NCI-H526 treated with DMSO at 0.1 percent for 48 hours (cell line): ENCODE measurements around the gene TMSB15B.
"Not testable (repeated sequence)": the region's sequence is repeated elsewhere in the genome, so short reads cannot be mapped to it uniquely, and the experiment has no call there.

ENCODE experiments used
- DNase-seq: peaks from one replicate; lab custom pipeline; 2025; lab: John Stamatoyannopoulos, UW

The TMSB15B gene

GRCh38 chrX:103962411-103963278, at the start of gene TMSB15B:
Gene TMSB15B, plus strand, starts transcription at chrX:103962627.
- not testable (repeated sequence) for DNase-seq

- no peak for DNase-seq
Measured at GRCh38 chrX:103913356-103914020, 48.9 kb upstream of the TMSB15B start.

- peak; percentile 29 for DNase-seq
Measured at GRCh38 chrX:103918050-103918449, 44.4 kb upstream of the TMSB15B start.

GRCh38 chrX:103918571-103919269, 43.7 kb upstream of the TMSB15B start:
- peak; percentile 21 for DNase-seq

- peak; percentile 33 for DNase-seq
Measured at GRCh38 chrX:103919270-103919637, 43.2 kb upstream of the TMSB15B start.

GRCh38 chrX:103920515-103920914, 41.9 kb upstream of the TMSB15B start:
- DNase-seq = not testable (repeated sequence)

GRCh38 chrX:103927030-103927429, 35.4 kb upstream of the TMSB15B start:
- DNase-seq = no peak

GRCh38 chrX:103927633-103928032, 34.8 kb upstream of the TMSB15B start:
- no peak for DNase-seq

GRCh38 chrX:103932133-103932532, 30.3 kb upstream of the TMSB15B start:
- no peak for DNase-seq

- not testable (repeated sequence) for DNase-seq
Measured at GRCh38 chrX:103940257-103940656, 22.2 kb upstream of the TMSB15B start.

- DNase-seq = peak; percentile 17
Measured at GRCh38 chrX:103941201-103941975, 21.0 kb upstream of the TMSB15B start.

- DNase-seq = no peak
Measured at GRCh38 chrX:103949506-103949905, 12.9 kb upstream of the TMSB15B start.

GRCh38 chrX:103953353-103953752, 9.1 kb upstream of the TMSB15B start:
- DNase-seq = no peak

GRCh38 chrX:103954259-103954658, 8.2 kb upstream of the TMSB15B start:
- DNase-seq = no peak

- not testable (repeated sequence) for DNase-seq
Measured at GRCh38 chrX:103960599-103960998, 1.8 kb upstream of the TMSB15B start.

GRCh38 chrX:103983508-103983907, 21.1 kb downstream of the TMSB15B start:
- not testable (repeated sequence) for DNase-seq

GRCh38 chrX:103999234-103999633, 36.8 kb downstream of the TMSB15B start:
- DNase-seq = no peak

GRCh38 chrX:104008831-104009230, 46.4 kb downstream of the TMSB15B start:
- no peak for DNase-seq

- no peak for DNase-seq
Measured at GRCh38 chrX:104013158-104013557, 50.7 kb downstream of the TMSB15B start.

GRCh38 chrX:104013606-104014005, 51.2 kb downstream of the TMSB15B start, which contains the start of gene H2BW1:
Gene H2BW1, minus strand, starts transcription at chrX:104013708. Its CDS starts 132 bp downstream, at chrX:104013576.
- DNase-seq = no peak

GRCh38 chrX:104015576-104015975, 53.1 kb downstream of the TMSB15B start:
- DNase-seq = not testable (repeated sequence)
